HL-60 (cell line): ENCODE results near the gene NRF1.

ENCODE experiments used
- CTCF ChIP-seq: IDR thresholded peaks from one replicate; pipeline ENCODE4 v1.5.1; 2011; ENCODE audit warnings: low read length, control low read depth, inconsistent platforms; ENCODE audit not compliant: insufficient read depth
- REST ChIP-seq: IDR thresholded peaks from 2 replicates; pipeline ENCODE4 v1.6.1; 2012; ENCODE audit warnings: low read depth; ENCODE audit not compliant: insufficient replicate concordance

- TF ChIP-seq CTCF (no peak), REST (no peak)
Observed at GRCh38 chr7:129800901-129801300, 189.4 kb downstream of the NRF1 start.
